ENCODE measurements around the gene ZBTB32. TPM values are rescaled to one million over a fixed set of nuclear protein-coding genes. Genes with fewer than 3 reads are reported as not detected.
A peak's percentile ranks its signal among the peaks of the same experiment; 100 is the strongest.

The ZBTB32 gene
- total and polyA plus RNA-seq, 11 donors, result 0.24 TPM; not detected in 10

DNA sequence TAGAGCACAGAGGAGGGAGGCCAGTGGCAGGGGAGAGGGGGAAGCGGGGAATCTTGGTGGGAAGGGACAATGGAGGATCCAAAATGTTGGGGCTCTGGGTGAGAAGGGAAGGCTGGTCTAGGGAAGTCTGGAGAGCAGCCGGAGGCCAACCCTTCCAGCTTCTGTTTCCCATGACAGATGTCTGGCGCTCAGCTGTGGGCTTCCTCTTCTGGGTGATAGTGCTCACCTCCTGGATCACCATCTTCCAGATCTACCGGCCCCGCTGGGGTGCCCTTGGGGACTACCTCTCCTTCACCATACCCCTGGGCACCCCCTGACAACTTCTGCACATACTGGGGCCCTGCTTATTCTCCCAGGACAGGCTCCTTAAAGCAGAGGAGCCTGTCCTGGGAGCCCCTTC is 42.2 kb downstream of the ZBTB32 start:
- WGBS, 4 donors, result 84 to 89% (median 88%) methylated on average over 5 of the region's 5 CpGs
- Histone ChIP-seq H3K27ac (peak overlapping the region in 3 of 12 donors; percentile 99 to 100 (median 100)), H3K9me3 (no peaks in the 10 kb centered on the region), H3K27me3 (no peaks in the 10 kb centered on the region), H3K4me1 (peaks cover 10 to 63% (median 32%) of the 10 kb centered on the region in 12 donors), H3K36me3 (peaks cover 0 to 16% (median 7%) of the 10 kb centered on the region in 9 donors), H3K4me3 (peak overlapping the region in 7 of 12 donors; percentile 84 to 100 (median 90))
- DNase-seq (no peak), ATAC-seq (no peak)
- no peak for TF ChIP-seq POLR2A (IDR thresholded peaks at IDR 0.05)
- TF ChIP-seq, protein P1, sequence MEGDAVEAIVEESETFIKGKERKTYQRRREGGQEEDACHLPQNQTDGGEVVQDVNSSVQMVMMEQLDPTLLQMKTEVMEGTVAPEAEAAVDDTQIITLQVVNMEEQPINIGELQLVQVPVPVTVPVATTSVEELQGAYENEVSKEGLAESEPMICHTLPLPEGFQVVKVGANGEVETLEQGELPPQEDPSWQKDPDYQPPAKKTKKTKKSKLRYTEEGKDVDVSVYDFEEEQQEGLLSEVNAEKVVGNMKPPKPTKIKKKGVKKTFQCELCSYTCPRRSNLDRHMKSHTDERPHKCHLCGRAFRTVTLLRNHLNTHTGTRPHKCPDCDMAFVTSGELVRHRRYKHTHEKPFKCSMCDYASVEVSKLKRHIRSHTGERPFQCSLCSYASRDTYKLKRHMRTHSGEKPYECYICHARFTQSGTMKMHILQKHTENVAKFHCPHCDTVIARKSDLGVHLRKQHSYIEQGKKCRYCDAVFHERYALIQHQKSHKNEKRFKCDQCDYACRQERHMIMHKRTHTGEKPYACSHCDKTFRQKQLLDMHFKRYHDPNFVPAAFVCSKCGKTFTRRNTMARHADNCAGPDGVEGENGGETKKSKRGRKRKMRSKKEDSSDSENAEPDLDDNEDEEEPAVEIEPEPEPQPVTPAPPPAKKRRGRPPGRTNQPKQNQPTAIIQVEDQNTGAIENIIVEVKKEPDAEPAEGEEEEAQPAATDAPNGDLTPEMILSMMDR (IDR thresholded peaks at IDR 0.05), result no peak
- intact Hi-C loops (cut with DNase I), result loop anchor here in 4 of 10 donors (5.0 to 10.0 kb wide), 4 partner anchors 99 to 308 kb away; partner anchors contain the start of genes LRFN3 (in 2 of the 4), COX6B1 (in 1 of the 4), THAP8 (in 1 of the 4) and WDR62 (in 1 of the 4)

DNA sequence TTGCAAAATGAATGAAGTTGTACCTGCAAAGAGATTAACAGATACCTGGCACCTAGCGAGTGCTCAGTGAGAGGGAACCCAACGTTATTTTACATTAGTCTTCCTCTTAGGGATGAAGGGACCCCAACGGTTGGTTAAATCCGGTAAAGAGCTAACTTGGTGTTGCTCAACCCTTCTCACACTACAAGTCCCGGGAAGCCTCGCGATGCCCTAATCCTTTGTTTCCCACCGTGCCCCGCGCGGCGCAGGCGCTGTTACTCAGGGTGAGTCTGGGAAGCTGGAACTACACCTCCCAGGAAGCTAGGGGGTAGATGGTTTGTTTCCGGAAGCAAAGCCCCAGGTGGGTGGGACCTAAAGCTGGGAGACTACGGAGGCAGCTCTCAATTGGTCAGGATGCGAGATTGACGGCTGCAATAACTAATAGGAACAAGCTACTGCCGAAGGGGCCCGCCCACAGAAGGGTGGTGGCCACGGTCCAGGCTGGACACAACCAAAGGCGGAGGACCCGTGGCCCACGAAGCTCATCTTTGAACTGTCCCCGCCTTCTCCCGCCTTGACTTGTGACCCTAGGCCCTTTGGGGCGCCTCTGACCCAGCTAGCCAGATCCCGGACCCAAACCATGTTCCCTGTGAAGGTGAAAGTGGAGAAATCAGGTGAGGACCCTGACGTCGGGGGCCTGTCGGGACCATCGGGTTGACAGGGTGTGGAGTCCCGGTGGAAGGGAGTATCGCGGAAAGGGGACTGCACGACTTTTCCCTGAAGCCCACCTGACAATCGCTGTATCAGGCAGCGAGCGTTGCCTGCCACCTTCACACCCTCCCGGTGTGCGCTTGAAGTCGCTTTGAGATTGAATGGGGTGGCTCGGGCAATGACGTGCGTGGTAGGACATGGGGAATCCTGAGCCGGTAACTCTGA is 44.0 kb downstream of the ZBTB32 start, which contains the start of gene LIN37:
LIN37 (plus strand) TSS at position 471 of the 915 bp plus-strand sequence; CDS start at position 620, 149 bp downstream.
- H3K9me3 ChIP-seq, result no peaks in the 10 kb centered on the region
- DNase-seq, result peak; percentile 98 to 100 (median 99)
- H3K36me3 ChIP-seq, result peaks cover 0 to 22% (median 15%) of the 10 kb centered on the region in 9 donors
- H3K27ac ChIP-seq, result peak within 1 kb of the TSS in 11 of 12 donors; percentile 64 to 94 (median 80)
- H3K4me1 ChIP-seq, result peaks cover 10 to 54% (median 32%) of the 10 kb centered on the region in 12 donors
- no peaks in the 10 kb centered on the region for H3K27me3 ChIP-seq
- TF ChIP-seq, protein P1 (IDR thresholded peaks at IDR 0.05), result peak in 6 of 12 donors; percentile 13 to 54 (median 20)
- TF ChIP-seq POLR2A (IDR thresholded peaks at IDR 0.05), result peak; percentile 94 to 98
- 0 to 1% (median 1%) methylated on average over 35 to 45 of the region's 45 CpGs for WGBS, 4 donors
- H3K4me3 ChIP-seq, result peak within 1 kb of the TSS; percentile 64 to 95 (median 86)
- intact Hi-C loops (cut with DNase I), result loop anchor here in 4 of 10 donors (5.0 to 10.0 kb wide), 4 partner anchors 101 to 306 kb away; partner anchors contain the start of genes LRFN3 (in 2 of the 4), COX6B1 (in 1 of the 4), THAP8 (in 1 of the 4) and WDR62 (in 1 of the 4)
- ATAC-seq, result peak; percentile 83 to 90 (median 88)

DNA sequence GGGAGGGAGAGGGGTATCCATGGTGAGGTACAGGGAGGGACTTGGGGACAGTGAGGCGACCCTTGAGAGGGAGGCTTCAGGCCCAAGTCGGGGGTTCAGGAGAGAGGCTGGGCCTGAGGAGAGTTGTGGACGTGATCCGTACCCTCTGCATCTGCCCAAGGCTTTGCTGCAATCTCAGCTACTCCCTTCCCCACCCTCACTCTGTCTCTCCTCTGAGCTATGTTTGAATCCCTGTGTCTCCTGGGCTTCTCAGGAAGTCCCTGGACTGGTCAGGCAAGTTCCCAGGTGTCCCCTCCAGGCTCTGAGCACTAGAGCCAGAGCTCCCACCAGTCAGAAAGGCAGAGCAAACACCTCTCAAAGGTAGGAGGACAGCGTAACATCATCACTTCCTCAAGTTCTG is 45.8 kb downstream of the ZBTB32 start:
- H3K27ac ChIP-seq, result peak overlapping the region in 1 of 12 donors; percentile 38
- DNase-seq, result no peak
- intact Hi-C loops (cut with DNase I), result loop anchor here in 1 of 10 donors (10.0 kb wide), 1 partner anchor 395 kb away; the partner anchor contains the start of gene CAPNS1

More for the DNA sequence above, 45.8 kb downstream of the ZBTB32 start:
- peaks cover 0 to 33% (median 21%) of the 10 kb centered on the region in 9 donors for H3K36me3 ChIP-seq
- TF ChIP-seq POLR2A (IDR thresholded peaks at IDR 0.05), result no peak
- TF ChIP-seq, protein P1 (IDR thresholded peaks at IDR 0.05), result no peak
- H3K9me3 ChIP-seq, result no peaks in the 10 kb centered on the region
- H3K27me3 ChIP-seq, result no peaks in the 10 kb centered on the region
- no peak overlapping the region for H3K4me3 ChIP-seq
- whole genome bisulfite sequencing, 4 donors, result 90 to 96% (median 94%) methylated on average over 5 of the region's 5 CpGs
- H3K4me1 ChIP-seq, result peaks cover 5 to 53% (median 29%) of the 10 kb centered on the region in 12 donors
- ATAC-seq, result no peak

Measured in heart left ventricle (tissue), 16 donors.